Mesenchymal stem cell (in vitro differentiated cells and primary cell): Measurements from ENCODE around the gene TARS3.

ENCODE experiments used
- DNase-seq: peaks from one replicate; pipeline ENCODE4 v3.0.0-alpha.2; 2013
- H2AFZ ChIP-seq: one replicate; pipeline ENCODE4 v1.6.1; 2013; ENCODE audit warnings: low read depth, mild to moderate bottlenecking, control low read depth, inconsistent platforms, low read length, moderate library complexity
- H2AK5ac ChIP-seq: 2 replicates; pipeline ENCODE4 v1.6.1; 2013; ENCODE audit warnings: low read length, moderate library complexity, mild to moderate bottlenecking, inconsistent platforms; ENCODE audit not compliant: severe bottlenecking
- H2BK120ac ChIP-seq: one replicate; pipeline ENCODE4 v1.6.1; 2013; ENCODE audit warnings: low read depth, mild to moderate bottlenecking, inconsistent platforms, low read length, moderate library complexity
- H2BK12ac ChIP-seq, 2 experiments: one replicate each; pipeline ENCODE4 v1.6.1; 2013; ENCODE audit warnings: inconsistent platforms in 2 of 2, low read length in 2 of 2, mild to moderate bottlenecking in 2 of 2, moderate library complexity in 2 of 2, control low read depth in 1 of 2
- H2BK15ac ChIP-seq: one replicate; pipeline ENCODE4 v1.6.1; 2013; ENCODE audit warnings: mild to moderate bottlenecking, low read depth, inconsistent platforms; ENCODE audit not compliant: poor library complexity, severe bottlenecking
- H2BK5ac ChIP-seq: 2 replicates; pipeline ENCODE4 v1.6.1; 2013; ENCODE audit warnings: low read depth, mild to moderate bottlenecking, low read length, control low read depth, inconsistent platforms; ENCODE audit not compliant: poor library complexity, severe bottlenecking
- H3K14ac ChIP-seq, 2 experiments: one replicate each; pipeline ENCODE4 v1.6.1; 2013; ENCODE audit warnings: inconsistent platforms in 2 of 2, low read length in 2 of 2, control low read depth in 1 of 2, mild to moderate bottlenecking in 1 of 2, moderate library complexity in 1 of 2
- H3K18ac ChIP-seq, 2 experiments: one replicate each; pipeline ENCODE4 v1.6.1; 2013; ENCODE audit warnings: inconsistent platforms in 2 of 2, low read length in 2 of 2, control low read depth in 1 of 2, low read depth in 1 of 2, mild to moderate bottlenecking in 1 of 2
- H3K23ac ChIP-seq, 2 experiments: one replicate each; pipeline ENCODE4 v1.6.1; 2013; ENCODE audit warnings: inconsistent platforms in 2 of 2, low read length in 2 of 2, mild to moderate bottlenecking in 2 of 2, moderate library complexity in 2 of 2, control low read depth in 1 of 2
- H3K27ac ChIP-seq: 2 replicates; pipeline ENCODE4 v1.5.1; 2013; ENCODE audit warnings: mild to moderate bottlenecking, moderate library complexity, low read length, control low read depth, inconsistent platforms; ENCODE audit not compliant: poor library complexity, severe bottlenecking
- H3K27me3 ChIP-seq, 2 experiments: 2 replicates each; pipeline versions ENCODE4 v1.6.1 to v1.7.0; 2013; ENCODE audit warnings: low read length in 2 of 2, mild to moderate bottlenecking in 2 of 2, moderate library complexity in 2 of 2, control low read depth in 1 of 2, inconsistent platforms in 1 of 2; ENCODE audit not compliant: control insufficient read depth in 1 of 2, insufficient read depth in 1 of 2
- H3K36me3 ChIP-seq, 2 experiments: 2 replicates each; pipeline versions ENCODE4 v1.6.1 to v1.7.0; 2013; ENCODE audit warnings: low read length in 2 of 2, control low read depth in 1 of 2, inconsistent platforms in 1 of 2, low read depth in 1 of 2, mild to moderate bottlenecking in 1 of 2; ENCODE audit not compliant: insufficient read depth in 2 of 2, control insufficient read depth in 1 of 2
- H3K4ac ChIP-seq, 2 experiments: one replicate each; pipeline ENCODE4 v1.6.1; 2013; ENCODE audit warnings: inconsistent platforms in 2 of 2, low read length in 2 of 2, mild to moderate bottlenecking in 2 of 2, moderate library complexity in 2 of 2, control low read depth in 1 of 2, low read depth in 1 of 2
- H3K4me1 ChIP-seq: 2 replicates; pipeline ENCODE4 v1.6.1; 2013; ENCODE audit warnings: low read depth, low read length, control low read depth; ENCODE audit not compliant: control insufficient read depth, insufficient read depth
- H3K4me2 ChIP-seq: 2 replicates; pipeline ENCODE4 v1.6.1; 2013; ENCODE audit warnings: low read length, mild to moderate bottlenecking, inconsistent platforms; ENCODE audit not compliant: poor library complexity, severe bottlenecking
- H3K4me3 ChIP-seq, 2 experiments: 2 replicates each; pipeline versions ENCODE4 v1.5.1 to v1.7.0; 2013; ENCODE audit warnings: low read length in 2 of 2, mild to moderate bottlenecking in 2 of 2, control low read depth in 1 of 2, low read depth in 1 of 2; ENCODE audit not compliant: insufficient read depth in 1 of 2
- H3K79me1 ChIP-seq: replicated peaks from 2 replicates; pipeline ENCODE4 v1.6.1; 2013; ENCODE audit warnings: mild to moderate bottlenecking, control low read depth, low read length, inconsistent platforms; ENCODE audit not compliant: poor library complexity, severe bottlenecking
- H3K9ac ChIP-seq: 2 replicates; pipeline ENCODE4 v1.7.0; 2013; ENCODE audit warnings: mild to moderate bottlenecking, low read length, moderate library complexity
- H3K9me3 ChIP-seq: 2 replicates; pipeline ENCODE4 v1.7.0; 2013; ENCODE audit warnings: mild to moderate bottlenecking, low read length; ENCODE audit not compliant: control insufficient read depth
- H4K8ac ChIP-seq: one replicate; pipeline ENCODE4 v1.6.1; 2013; ENCODE audit warnings: inconsistent platforms, mild to moderate bottlenecking, low read length, moderate library complexity
- H4K91ac ChIP-seq: one replicate; pipeline ENCODE4 v1.6.1; 2013; ENCODE audit warnings: mild to moderate bottlenecking, low read length, inconsistent platforms
- WGBS: methylation state at CpG from one replicate; pipeline ENCODE4 v1.1.7; 2013; ENCODE audit warnings: mixed read lengths; 5-methylcytosine and 5-hydroxymethylcytosine counted together

The TARS3 gene

GRCh38 chr15:101642361-101642760, 81.9 kb downstream of the TARS3 start:
- WGBS: 75% methylated on average over 11 of the region's 11 CpGs
- Histone ChIP-seq H4K8ac (peak overlapping the region; percentile 91), H2BK120ac (no peak overlapping the region), H2AK5ac (no peak overlapping the region), H3K4me2 (no peak overlapping the region), H3K9me3 (no peaks in the 10 kb centered on the region), H2AFZ (no peak overlapping the region), H4K91ac (no peak overlapping the region), H3K36me3 (peaks cover 24 to 81% of the 10 kb centered on the region in 2 experiments), H3K18ac (no peak overlapping the region), H3K27me3 (no peaks in the 10 kb centered on the region), H2BK5ac (no peak overlapping the region), H3K23ac (no peak overlapping the region), H3K79me1 (peaks cover 30% of the 10 kb centered on the region), H2BK15ac (no peak overlapping the region), H3K4me1 (peaks cover 3% of the 10 kb centered on the region), H2BK12ac (no peak overlapping the region), H3K27ac (peak overlapping the region; percentile 0), H3K4ac (peak overlapping the region in 1 of 2 experiments; percentile 24), H3K14ac (no peak overlapping the region), H3K4me3 (no peak overlapping the region), H3K9ac (peak overlapping the region; percentile 53)
- peak; percentile 40 for DNase-seq

- Histone ChIP-seq H3K27me3 (no peaks in the 10 kb centered on the region), H4K8ac (no peak overlapping the region), H4K91ac (no peak overlapping the region), H3K36me3 (peaks cover 21 to 80% of the 10 kb centered on the region in 2 experiments), H3K18ac (no peak overlapping the region), H3K79me1 (peaks cover 27% of the 10 kb centered on the region), H2BK120ac (no peak overlapping the region), H3K27ac (no peak overlapping the region), H3K9ac (peak overlapping the region; percentile 53), H3K9me3 (no peaks in the 10 kb centered on the region), H2BK12ac (no peak overlapping the region), H3K14ac (no peak overlapping the region), H3K4me3 (no peak overlapping the region), H3K4me2 (no peak overlapping the region), H3K4ac (no peak overlapping the region), H2BK5ac (no peak overlapping the region), H2BK15ac (no peak overlapping the region), H3K4me1 (peaks cover 1% of the 10 kb centered on the region), H2AK5ac (no peak overlapping the region), H2AFZ (no peak overlapping the region), H3K23ac (no peak overlapping the region)
- WGBS: 98% methylated on average over 1 of the region's 1 CpG
- DNase-seq: peak; percentile 77
Observed at GRCh38 chr15:101641894-101642293, 82.4 kb downstream of the TARS3 start.

- H3K14ac ChIP-seq: no peak overlapping the region
- peak overlapping the region; percentile 65 for H3K9ac ChIP-seq
- no peak overlapping the region for H3K4ac ChIP-seq
- H2BK12ac ChIP-seq: no peak overlapping the region
- no peak overlapping the region for H3K18ac ChIP-seq
- no peak overlapping the region for H3K23ac ChIP-seq
- H2AFZ ChIP-seq: no peak overlapping the region
- no peaks in the 10 kb centered on the region for H3K9me3 ChIP-seq
- no peak overlapping the region for H2BK120ac ChIP-seq
- no peak overlapping the region for H4K91ac ChIP-seq
- H3K27ac ChIP-seq: no peak overlapping the region
- no peak overlapping the region for H2AK5ac ChIP-seq
- H3K4me1 ChIP-seq: peaks cover 1% of the 10 kb centered on the region
- DNase-seq: peak; percentile 84
- no peak overlapping the region for H4K8ac ChIP-seq
- H3K4me3 ChIP-seq: no peak overlapping the region
- H3K36me3 ChIP-seq: peaks cover 17 to 80% of the 10 kb centered on the region in 2 experiments
- no peaks in the 10 kb centered on the region for H3K27me3 ChIP-seq
- peaks cover 25% of the 10 kb centered on the region for H3K79me1 ChIP-seq
- 67% methylated on average over 3 of the region's 8 CpGs for WGBS
- H3K4me2 ChIP-seq: no peak overlapping the region
- H2BK15ac ChIP-seq: no peak overlapping the region
- no peak overlapping the region for H2BK5ac ChIP-seq
Observed at GRCh38 chr15:101641129-101641764, 83.0 kb downstream of the TARS3 start.

- Histone ChIP-seq H3K4me3 (no peak overlapping the region), H3K4ac (no peak overlapping the region), H3K9ac (no peak overlapping the region), H3K18ac (no peak overlapping the region), H2BK5ac (no peak overlapping the region), H3K14ac (no peak overlapping the region), H4K8ac (no peak overlapping the region), H2AFZ (no peak overlapping the region), H2BK12ac (no peak overlapping the region), H3K79me1 (peaks cover 21% of the 10 kb centered on the region), H2BK15ac (no peak overlapping the region), H3K9me3 (no peaks in the 10 kb centered on the region), H2BK120ac (no peak overlapping the region), H3K4me2 (no peak overlapping the region), H3K27ac (no peak overlapping the region), H3K36me3 (peaks cover 15 to 67% of the 10 kb centered on the region in 2 experiments), H2AK5ac (no peak overlapping the region), H3K27me3 (no peaks in the 10 kb centered on the region), H4K91ac (no peak overlapping the region), H3K4me1 (peaks cover 1% of the 10 kb centered on the region), H3K23ac (no peak overlapping the region)
- WGBS: 90% methylated on average over 4 of the region's 4 CpGs
- DNase-seq: no peak
Observed at GRCh38 chr15:101639667-101640066, 84.6 kb downstream of the TARS3 start.
